RWPE2 (cell line): Measurements from ENCODE around the gene C2orf76.

Experiments used
- ATAC-seq: fragments of 200-7000 bp; cut with Tn5 transposase; 3 replicates; pipeline ENCODE4 v1.9.1; 2021; ENCODE audit warnings: low read depth
- DNase-seq: peaks from one replicate; pipeline ENCODE4 v3.0.0-alpha.2; 2020; ENCODE audit warnings: low spot score
- H3K27ac ChIP-seq: fragments of 450-650 bp; 2 replicates; pipeline ENCODE4 v1.5.1; 2017; ENCODE audit warnings: mild to moderate bottlenecking; ENCODE audit not compliant: poor library complexity, severe bottlenecking
- H3K27me3 ChIP-seq: fragments of 250-450 bp; sonication (Bioruptor Pico); 2 replicates; pipeline ENCODE4 v1.5.1; 2021; ENCODE audit warnings: mild to moderate bottlenecking, moderate library complexity; ENCODE audit not compliant: insufficient read depth, poor library complexity, severe bottlenecking
- H3K36me3 ChIP-seq: fragments of 250-450 bp; sonication (Bioruptor Pico); 2 replicates; pipeline ENCODE4 v1.5.1; 2020; ENCODE audit warnings: low read depth, mild to moderate bottlenecking, moderate library complexity
- H3K4me1 ChIP-seq: fragments of 250-450 bp; sonication (Bioruptor Pico); 2 replicates; pipeline ENCODE4 v1.5.1; 2021; ENCODE audit warnings: mild to moderate bottlenecking, moderate library complexity; ENCODE audit not compliant: insufficient read depth, poor library complexity, severe bottlenecking
- H3K4me3 ChIP-seq: fragments of 250-450 bp; sonication (Bioruptor Pico); 2 replicates; pipeline ENCODE4 v1.5.1; 2021; ENCODE audit warnings: mild to moderate bottlenecking, moderate library complexity; ENCODE audit not compliant: severe bottlenecking
- H3K9me3 ChIP-seq: fragments of 250-450 bp; sonication (Bioruptor Pico); 2 replicates; pipeline ENCODE4 v1.5.1; 2021; ENCODE audit warnings: mild to moderate bottlenecking, moderate library complexity; ENCODE audit not compliant: severe bottlenecking
- TF ChIP-seq, protein P1 (sequence below): fragments of 450-650 bp; IDR thresholded peaks from one replicate; pipeline ENCODE4 v1.5.1; 2017; ENCODE audit warnings: mild to moderate bottlenecking, moderate library complexity; ENCODE audit not compliant: poor library complexity, severe bottlenecking

The C2orf76 gene

DNA sequence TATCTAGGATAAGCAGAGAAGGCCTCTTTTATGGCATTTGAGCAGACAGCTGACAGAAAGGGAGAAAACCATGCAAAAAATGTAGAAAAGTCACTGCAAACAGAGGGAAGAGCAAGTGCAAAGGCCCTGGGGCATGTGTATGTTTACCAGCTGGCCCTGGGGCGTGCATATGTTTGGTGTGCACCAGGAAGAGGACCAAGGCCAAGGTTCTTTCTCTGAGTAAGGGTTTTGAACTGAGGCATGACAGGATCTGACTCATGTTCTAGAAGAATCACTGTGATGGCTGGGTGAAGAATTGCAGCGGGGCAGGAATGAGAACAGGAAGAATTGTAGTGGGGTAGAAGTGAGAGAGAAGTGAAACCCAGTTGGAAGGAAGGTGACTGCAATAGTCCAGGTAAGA lies 73.4 kb downstream of the C2orf76 start:
- TF ChIP-seq, protein P1, sequence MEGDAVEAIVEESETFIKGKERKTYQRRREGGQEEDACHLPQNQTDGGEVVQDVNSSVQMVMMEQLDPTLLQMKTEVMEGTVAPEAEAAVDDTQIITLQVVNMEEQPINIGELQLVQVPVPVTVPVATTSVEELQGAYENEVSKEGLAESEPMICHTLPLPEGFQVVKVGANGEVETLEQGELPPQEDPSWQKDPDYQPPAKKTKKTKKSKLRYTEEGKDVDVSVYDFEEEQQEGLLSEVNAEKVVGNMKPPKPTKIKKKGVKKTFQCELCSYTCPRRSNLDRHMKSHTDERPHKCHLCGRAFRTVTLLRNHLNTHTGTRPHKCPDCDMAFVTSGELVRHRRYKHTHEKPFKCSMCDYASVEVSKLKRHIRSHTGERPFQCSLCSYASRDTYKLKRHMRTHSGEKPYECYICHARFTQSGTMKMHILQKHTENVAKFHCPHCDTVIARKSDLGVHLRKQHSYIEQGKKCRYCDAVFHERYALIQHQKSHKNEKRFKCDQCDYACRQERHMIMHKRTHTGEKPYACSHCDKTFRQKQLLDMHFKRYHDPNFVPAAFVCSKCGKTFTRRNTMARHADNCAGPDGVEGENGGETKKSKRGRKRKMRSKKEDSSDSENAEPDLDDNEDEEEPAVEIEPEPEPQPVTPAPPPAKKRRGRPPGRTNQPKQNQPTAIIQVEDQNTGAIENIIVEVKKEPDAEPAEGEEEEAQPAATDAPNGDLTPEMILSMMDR, result no peak
- no peaks in the 10 kb centered on the region for H3K36me3 ChIP-seq
- no peaks in the 10 kb centered on the region for H3K4me1 ChIP-seq
- H3K27ac ChIP-seq, result no peak overlapping the region
- ATAC-seq (no peak), DNase-seq (no peak)
- H3K27me3 ChIP-seq, result no peaks in the 10 kb centered on the region
- H3K4me3 ChIP-seq, result no peak overlapping the region
- no peaks in the 10 kb centered on the region for H3K9me3 ChIP-seq

- Histone ChIP-seq H3K27ac (no peak overlapping the region), H3K4me1 (no peaks in the 10 kb centered on the region), H3K4me3 (no peak overlapping the region), H3K36me3 (no peaks in the 10 kb centered on the region), H3K9me3 (no peaks in the 10 kb centered on the region), H3K27me3 (no peaks in the 10 kb centered on the region)
- ATAC-seq, result no peak
- TF ChIP-seq, protein P1, result no peak
- DNase-seq, result no peak
These were observed 74.4 kb downstream of the C2orf76 start for GRCh38 chr2:119292226-119292625.

GRCh38 chr2:119291588-119292167 lies 75.0 kb downstream of the C2orf76 start:
- TF ChIP-seq, protein P1, result no peak
- Histone ChIP-seq H3K4me3 (no peak overlapping the region), H3K36me3 (no peaks in the 10 kb centered on the region), H3K4me1 (no peaks in the 10 kb centered on the region), H3K9me3 (no peaks in the 10 kb centered on the region), H3K27me3 (no peaks in the 10 kb centered on the region), H3K27ac (no peak overlapping the region)
- no peak for DNase-seq
- ATAC-seq, result no peak

DNA sequence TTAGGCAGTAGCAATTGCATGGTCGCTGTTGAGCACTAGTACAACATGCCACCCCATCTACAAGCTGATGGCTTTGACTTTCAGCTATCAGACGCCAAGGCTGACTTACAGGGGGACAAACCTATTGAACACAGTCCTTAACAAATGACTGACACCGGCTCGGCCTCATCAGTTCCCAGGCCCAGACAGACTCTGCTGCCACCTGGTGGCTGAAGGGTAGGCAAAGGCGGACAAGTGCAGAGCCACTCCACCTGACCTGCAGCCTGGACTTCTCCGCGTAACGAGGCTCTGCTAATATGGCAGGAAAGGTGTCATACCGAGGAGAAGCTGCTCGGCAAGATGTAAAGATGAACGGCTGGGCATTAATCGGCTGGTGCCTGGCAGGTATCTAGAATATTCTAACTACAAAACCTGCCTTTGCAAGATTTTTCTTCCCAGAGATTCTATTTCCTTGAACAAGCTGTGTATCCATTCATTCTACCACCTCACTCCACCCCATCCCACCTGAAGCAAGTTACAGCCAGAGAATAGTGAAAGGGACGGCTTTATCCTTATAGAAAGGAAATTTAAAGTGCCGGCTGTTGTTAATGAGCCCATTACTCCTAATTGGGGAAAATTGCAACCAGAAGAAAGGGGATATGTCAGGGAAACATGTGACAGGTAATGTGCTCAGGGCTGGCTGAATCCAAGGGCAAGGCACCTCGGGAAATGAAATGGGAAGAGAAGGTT lies 75.6 kb downstream of the C2orf76 start:
- ATAC-seq, result peak; percentile 96
- TF ChIP-seq, protein P1, result peak; percentile 96
- H3K4me3 ChIP-seq, result no peak overlapping the region
- H3K27ac ChIP-seq, result no peak overlapping the region
- H3K27me3 ChIP-seq, result no peaks in the 10 kb centered on the region
- no peaks in the 10 kb centered on the region for H3K4me1 ChIP-seq
- no peaks in the 10 kb centered on the region for H3K9me3 ChIP-seq
- peak; percentile 79 for DNase-seq
- H3K36me3 ChIP-seq, result no peaks in the 10 kb centered on the region

- Histone ChIP-seq H3K36me3 (no peaks in the 10 kb centered on the region), H3K4me3 (no peak overlapping the region), H3K27me3 (no peaks in the 10 kb centered on the region), H3K27ac (no peak overlapping the region), H3K4me1 (no peaks in the 10 kb centered on the region), H3K9me3 (no peaks in the 10 kb centered on the region)
- no peak for ATAC-seq
- DNase-seq, result no peak
- TF ChIP-seq, protein P1, result no peak
These were observed 77.0 kb downstream of the C2orf76 start for GRCh38 chr2:119289642-119290041.
